Measurements from ENCODE around the gene SHB. TPM values are rescaled to one million over a fixed set of nuclear protein-coding genes. Genes with fewer than 3 reads are reported as not detected.

Gene SHB
- total and polyA plus RNA-seq, 8 donors: 3.5 to 37.7 (median 8.5) TPM

GRCh38 chr9:37977851-37978480 lies 91.1 kb downstream of the SHB start:
- no peaks in the 10 kb centered on the region for H3K9me3 ChIP-seq
- H3K27me3 ChIP-seq: no peaks in the 10 kb centered on the region
- intact Hi-C loops (cut with DNase I; ENCODE audit: low total_unique reads): no loop called here
- TF ChIP-seq POLR2A (IDR thresholded peaks at IDR 0.05) (no peak), CTCF (IDR thresholded peaks at IDR 0.05) (no peak), POLR2AphosphoS5 (IDR thresholded peaks at IDR 0.05) (no peak), EP300 (IDR thresholded peaks at IDR 0.05) (no peak)
- peaks cover 4 to 15% (median 14%) of the 10 kb centered on the region in 4 donors for H3K36me3 ChIP-seq
- H3K4me3 ChIP-seq: no peak overlapping the region
- no peak for DNase-seq
- no peak overlapping the region for H3K27ac ChIP-seq
- 51 to 62% (median 62%) methylated on average over 5 of the region's 5 CpGs for WGBS, 5 donors
- H3K4me1 ChIP-seq: peaks cover 0 to 17% (median 12%) of the 10 kb centered on the region in 4 donors

- TF ChIP-seq POLR2AphosphoS5 (IDR thresholded peaks at IDR 0.05) (peak in 1 of 3 donors; percentile 81), EP300 (IDR thresholded peaks at IDR 0.05) (no peak), POLR2A (IDR thresholded peaks at IDR 0.05) (no peak), CTCF (IDR thresholded peaks at IDR 0.05) (no peak)
- 42 to 52% (median 47%) methylated on average over 8 of the region's 8 CpGs for WGBS, 5 donors
- Histone ChIP-seq H3K4me3 (no peak overlapping the region), H3K27ac (peak overlapping the region in 3 of 5 donors; percentile 23 to 58 (median 48)), H3K27me3 (no peaks in the 10 kb centered on the region), H3K4me1 (peaks cover 6 to 25% (median 18%) of the 10 kb centered on the region in 4 donors), H3K9me3 (no peaks in the 10 kb centered on the region), H3K36me3 (peaks cover 4 to 23% (median 14%) of the 10 kb centered on the region in 4 donors)
- intact Hi-C loops (cut with DNase I; ENCODE audit: low total_unique reads): no loop called here
- DNase-seq: peak in 1 of 2 donors; percentile 78
Observed at GRCh38 chr9:37976714-37977477, 92.1 kb downstream of the SHB start.

GRCh38 chr9:37975639-37976038 lies 93.4 kb downstream of the SHB start:
- Histone ChIP-seq H3K36me3 (peaks cover 4 to 24% (median 14%) of the 10 kb centered on the region in 4 donors), H3K9me3 (no peaks in the 10 kb centered on the region), H3K27me3 (no peaks in the 10 kb centered on the region), H3K27ac (peak overlapping the region in 1 of 5 donors; percentile 23), H3K4me1 (peaks cover 6 to 36% (median 23%) of the 10 kb centered on the region in 4 donors), H3K4me3 (no peak overlapping the region)
- TF ChIP-seq POLR2A (IDR thresholded peaks at IDR 0.05): no peak
- TF ChIP-seq EP300 (IDR thresholded peaks at IDR 0.05): no peak
- TF ChIP-seq CTCF (IDR thresholded peaks at IDR 0.05): no peak
- no peak for TF ChIP-seq POLR2AphosphoS5 (IDR thresholded peaks at IDR 0.05)
- 91 to 99% (median 97%) methylated on average over 4 of the region's 4 CpGs for whole genome bisulfite sequencing, 5 donors
- intact Hi-C loops (cut with DNase I; ENCODE audit: low total_unique reads): no loop called here
- DNase-seq: no peak

GRCh38 chr9:37974506-37975173 lies 94.4 kb downstream of the SHB start:
- no peak for TF ChIP-seq POLR2A (IDR thresholded peaks at IDR 0.05)
- no peak for TF ChIP-seq POLR2AphosphoS5 (IDR thresholded peaks at IDR 0.05)
- TF ChIP-seq CTCF (IDR thresholded peaks at IDR 0.05): no peak
- TF ChIP-seq EP300 (IDR thresholded peaks at IDR 0.05): no peak
- 85 to 90% (median 87%) methylated on average over 18 of the region's 18 CpGs for WGBS, 5 donors
- Histone ChIP-seq H3K4me3 (no peak overlapping the region), H3K27ac (no peak overlapping the region), H3K36me3 (peaks cover 4 to 24% (median 14%) of the 10 kb centered on the region in 4 donors), H3K27me3 (no peaks in the 10 kb centered on the region), H3K9me3 (no peaks in the 10 kb centered on the region), H3K4me1 (peaks cover 16 to 46% (median 32%) of the 10 kb centered on the region in 4 donors)
- intact Hi-C loops (cut with DNase I; ENCODE audit: low total_unique reads): no loop called here
- no peak for DNase-seq
